H9 (cell line): ENCODE data around the gene TRPM5. TPM values are rescaled to one million over a fixed set of nuclear protein-coding genes. Genes with fewer than 3 reads are reported as not detected.

ENCODE experiments used
- DNase-seq: peaks from one replicate; pipeline ENCODE4 v3.0.0-alpha.2; 2017
- H2AFZ ChIP-seq: one replicate; pipeline ENCODE4 v1.6.1; 2013; ENCODE audit warnings: mild to moderate bottlenecking, low read length, control low read depth, moderate library complexity
- H2AK5ac ChIP-seq: 2 replicates; pipeline ENCODE4 v1.6.1; 2013; ENCODE audit warnings: low read length, control low read depth, mixed read lengths; ENCODE audit not compliant: insufficient read length
- H2BK120ac ChIP-seq: one replicate; pipeline ENCODE4 v1.6.1; 2013; ENCODE audit warnings: low read depth, mild to moderate bottlenecking, low read length, control low read depth, inconsistent platforms; ENCODE audit not compliant: poor library complexity, severe bottlenecking
- H2BK12ac ChIP-seq: 2 replicates; pipeline ENCODE4 v1.6.1; 2013; ENCODE audit warnings: low read length, control low read depth, mixed read lengths, low read depth; ENCODE audit not compliant: insufficient read length
- H2BK15ac ChIP-seq: 2 replicates; pipeline ENCODE4 v1.6.1; 2013; ENCODE audit warnings: low read depth, low read length, control low read depth
- H2BK20ac ChIP-seq: one replicate; pipeline ENCODE4 v1.6.1; 2013; ENCODE audit warnings: low read depth, mild to moderate bottlenecking, low read length, control low read depth, inconsistent platforms; ENCODE audit not compliant: poor library complexity, severe bottlenecking
- H2BK5ac ChIP-seq: 2 replicates; pipeline ENCODE4 v1.6.1; 2013; ENCODE audit warnings: low read length, control low read depth, mixed read lengths; ENCODE audit not compliant: insufficient read length
- H3K14ac ChIP-seq: 2 replicates; pipeline ENCODE4 v1.6.1; 2013; ENCODE audit warnings: low read length, control low read depth; ENCODE audit not compliant: insufficient read depth
- H3K18ac ChIP-seq: 2 replicates; pipeline ENCODE4 v1.6.1; 2013; ENCODE audit warnings: low read depth, mild to moderate bottlenecking, mixed read lengths, low read length, control low read depth; ENCODE audit not compliant: insufficient read length
- H3K23ac ChIP-seq: 2 replicates; pipeline ENCODE4 v1.6.1; 2013; ENCODE audit warnings: low read length, control low read depth, mixed read lengths, low read depth; ENCODE audit not compliant: insufficient read length
- H3K23me2 ChIP-seq: 2 replicates; pipeline ENCODE4 v1.6.1; 2013; ENCODE audit warnings: low read depth, mild to moderate bottlenecking, mixed read lengths, low read length, control low read depth; ENCODE audit not compliant: insufficient read length, poor library complexity, severe bottlenecking
- H3K27ac ChIP-seq: 2 replicates; pipeline ENCODE4 v1.5.1; 2013; ENCODE audit warnings: low read length, control low read depth, mixed read lengths, low read depth; ENCODE audit not compliant: insufficient read length
- H3K27me3 ChIP-seq: 2 replicates; pipeline ENCODE4 v1.6.1; 2013; ENCODE audit warnings: low read length, control low read depth, inconsistent platforms; ENCODE audit not compliant: insufficient read depth
- H3K4ac ChIP-seq: 2 replicates; pipeline ENCODE4 v1.6.1; 2013; ENCODE audit warnings: low read depth, mild to moderate bottlenecking, control low read depth, inconsistent platforms, low read length, moderate library complexity
- H3K4me1 ChIP-seq: 2 replicates; pipeline ENCODE4 v1.6.1; 2013; ENCODE audit warnings: low read length, control low read depth, inconsistent platforms; ENCODE audit not compliant: insufficient read depth
- H3K4me2 ChIP-seq: 2 replicates; pipeline ENCODE4 v1.6.1; 2013; ENCODE audit warnings: low read length, control low read depth, mixed read lengths; ENCODE audit not compliant: insufficient read length, insufficient read depth
- H3K56ac ChIP-seq: 2 replicates; pipeline ENCODE4 v1.6.1; 2013; ENCODE audit warnings: low read depth, mild to moderate bottlenecking, mixed read lengths, low read length, control low read depth; ENCODE audit not compliant: insufficient read length
- H3K79me1 ChIP-seq: 2 replicates; pipeline ENCODE4 v1.6.1; 2013; ENCODE audit warnings: low read depth, mild to moderate bottlenecking, moderate library complexity, low read length, control low read depth, inconsistent platforms; ENCODE audit not compliant: insufficient read depth, poor library complexity, severe bottlenecking
- H3K79me2 ChIP-seq: 2 replicates; pipeline ENCODE4 v1.6.1; 2013; ENCODE audit warnings: low read length, control low read depth, inconsistent platforms; ENCODE audit not compliant: insufficient read depth
- H3K9ac ChIP-seq: 2 replicates; pipeline ENCODE4 v1.6.1; 2013; ENCODE audit warnings: low read length, control low read depth, mixed read lengths; ENCODE audit not compliant: insufficient read length; ENCODE audit errors: extremely low read depth
- H3K9me3 ChIP-seq: one replicate; pipeline ENCODE4 v1.6.1; 2013; ENCODE audit warnings: low read depth, low read length, inconsistent platforms; ENCODE audit not compliant: control insufficient read depth
- H3T11ph ChIP-seq: one replicate; pipeline ENCODE4 v1.6.1; 2013; ENCODE audit warnings: mild to moderate bottlenecking, low read length, control low read depth, inconsistent platforms
- H4K20me1 ChIP-seq: one replicate; pipeline ENCODE4 v1.6.1; 2013; ENCODE audit not compliant: control insufficient read depth, insufficient read length, insufficient read depth
- H4K5ac ChIP-seq: 2 replicates; pipeline ENCODE4 v1.6.1; 2013; ENCODE audit warnings: low read depth, mild to moderate bottlenecking, mixed read lengths, low read length, control low read depth; ENCODE audit not compliant: insufficient read length
- H4K8ac ChIP-seq: replicated peaks from 2 replicates; pipeline ENCODE4 v1.6.1; 2013; ENCODE audit warnings: low read length, control low read depth, mixed read lengths, low read depth; ENCODE audit not compliant: insufficient read length
- H4K91ac ChIP-seq: 2 replicates; pipeline ENCODE4 v1.6.1; 2013; ENCODE audit warnings: low read depth, mild to moderate bottlenecking, moderate library complexity, mixed read lengths, low read length, control low read depth; ENCODE audit not compliant: insufficient read length
- H3K27ac Mint-ChIP-seq, 3 experiments: 2 replicates in 2 of 3; 3 replicates in 1 of 3; pipeline ENCODE4 v1.8.0; 2020 to 2021; ENCODE audit warnings: mixed read lengths in 3 of 3, mild to moderate bottlenecking in 1 of 3, moderate library complexity in 1 of 3
- H3K27me3 Mint-ChIP-seq: 2 replicates; pipeline ENCODE4 v1.8.0; 2021; ENCODE audit warnings: low read depth, mild to moderate bottlenecking, moderate library complexity, mixed read lengths
- H3K36me3 Mint-ChIP-seq, 3 experiments: 2 replicates in 2 of 3; 3 replicates in 1 of 3; pipeline ENCODE4 v1.8.0; 2020 to 2021; ENCODE audit warnings: low read depth in 3 of 3, mixed read lengths in 3 of 3; ENCODE audit not compliant: insufficient read depth in 1 of 3
- H3K4me1 Mint-ChIP-seq, 2 experiments: 2 replicates each; pipeline ENCODE4 v1.8.0; 2020; ENCODE audit warnings: mixed read lengths in 2 of 2
- H3K4me3 Mint-ChIP-seq, 2 experiments: 2 replicates in 1 of 2; 3 replicates in 1 of 2; pipeline ENCODE4 v1.8.0; 2020 to 2021; ENCODE audit warnings: mild to moderate bottlenecking in 2 of 2, mixed read lengths in 2 of 2, moderate library complexity in 1 of 2
- H3K9me3 Mint-ChIP-seq, 2 experiments: 2 replicates in 1 of 2; 3 replicates in 1 of 2; pipeline ENCODE4 v1.8.0; 2020; ENCODE audit warnings: mild to moderate bottlenecking in 2 of 2, mixed read lengths in 2 of 2, moderate library complexity in 1 of 2
- CTCF ChIP-seq: fragments of 200-600 bp; sonication (generic); conservative IDR thresholded peaks from 3 replicates; pipeline ENCODE4 v1.8.0; 2021; ENCODE audit warnings: antibody characterized with exemption, mild to moderate bottlenecking
- WGBS: extraction: QIAGEN DNeasy Blood & Tissue Kit; methylation state at CpG from one replicate; pipeline ENCODE4 v1.1.7; 2013; ENCODE audit warnings: missing lambda C conversion rate, low lambda C conversion rate, mixed read lengths; ENCODE audit not compliant: insufficient read length; ENCODE audit errors: extremely low coverage; 5-methylcytosine and 5-hydroxymethylcytosine counted together
- total RNA-seq: library from RNA; stranded (reverse); gene quantifications from 2 replicates; pipeline ENCODE4 v1.2.1, GENCODE V29; 2021

Gene TRPM5
- total RNA-seq, 1 experiment from 2014 or later: 0.09 TPM

GRCh38 chr11:2426826-2427521, 17.3 kb downstream of the TRPM5 start:
- Histone ChIP-seq H3K27me3 (no peaks in the 10 kb centered on the region; the same call in 1 of the 2 replicates), H2BK15ac (no peak overlapping the region), H3K9me3 (no peaks in the 10 kb centered on the region), H3K4me1 (no peaks in the 10 kb centered on the region), H3K79me2 (no peaks in the 10 kb centered on the region), H2BK12ac (no peak overlapping the region), H2BK120ac (no peak overlapping the region), H3K14ac (no peak overlapping the region), H3K23me2 (no peaks in the 10 kb centered on the region), H4K20me1 (no peaks in the 10 kb centered on the region), H4K91ac (no peak overlapping the region), H3T11ph (no peak overlapping the region), H3K23ac (no peak overlapping the region), H3K56ac (no peak overlapping the region), H2BK5ac (no peak overlapping the region), H3K4me2 (no peak overlapping the region), H3K27ac (no peak overlapping the region), H3K9ac (no peak overlapping the region), H2AK5ac (no peak overlapping the region), H4K5ac (no peak overlapping the region), H4K8ac (no peak overlapping the region), H2AFZ (no peak overlapping the region), H3K18ac (no peak overlapping the region), H3K79me1 (no peaks in the 10 kb centered on the region), H2BK20ac (no peak overlapping the region), H3K4ac (no peak overlapping the region)
- no CpG with 5 or more reads among the region's 14 CpGs for WGBS
- Mint-ChIP-seq H3K4me3 (no peak overlapping the region), H3K4me1 (no peaks in the 10 kb centered on the region), H3K27me3 (peaks cover 20% of the 10 kb centered on the region), H3K27ac (no peak overlapping the region), H3K9me3 (no peaks in the 10 kb centered on the region; a peak in 2 of 5 replicates), H3K36me3 (no peaks in the 10 kb centered on the region)
- no peak for DNase-seq
- no peak for TF ChIP-seq CTCF
